ENCODE measurements around the gene TMEM144.
"Not testable (repeated sequence)": the region's sequence is repeated elsewhere in the genome, so short reads cannot be mapped to it uniquely, and the experiment has no call there.

TMEM144 gene

GRCh38 chr4:158238575-158238974, 28.3 kb downstream of the TMEM144 start:
- FAIRE-seq: no peak

DNA sequence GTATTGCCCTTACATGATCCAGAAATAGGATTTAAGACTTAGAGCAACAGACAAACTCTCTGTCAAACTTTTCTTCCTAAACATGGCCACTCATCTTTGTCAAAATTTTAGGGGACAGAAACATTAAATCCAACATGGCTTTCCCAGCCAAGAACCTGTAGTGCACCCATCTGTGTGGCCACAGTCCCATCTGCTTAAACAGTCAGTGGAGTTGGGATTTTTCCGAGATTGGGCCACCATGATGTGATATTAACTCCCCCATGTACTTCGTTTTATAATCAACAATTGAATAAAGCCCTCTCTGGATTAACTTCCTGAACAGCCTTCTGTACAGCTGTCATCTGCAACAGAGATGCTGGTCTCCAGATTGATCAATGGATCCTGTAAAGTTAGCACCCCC, 28.9 kb downstream of the TMEM144 start:
- FAIRE-seq: no peak

DNA sequence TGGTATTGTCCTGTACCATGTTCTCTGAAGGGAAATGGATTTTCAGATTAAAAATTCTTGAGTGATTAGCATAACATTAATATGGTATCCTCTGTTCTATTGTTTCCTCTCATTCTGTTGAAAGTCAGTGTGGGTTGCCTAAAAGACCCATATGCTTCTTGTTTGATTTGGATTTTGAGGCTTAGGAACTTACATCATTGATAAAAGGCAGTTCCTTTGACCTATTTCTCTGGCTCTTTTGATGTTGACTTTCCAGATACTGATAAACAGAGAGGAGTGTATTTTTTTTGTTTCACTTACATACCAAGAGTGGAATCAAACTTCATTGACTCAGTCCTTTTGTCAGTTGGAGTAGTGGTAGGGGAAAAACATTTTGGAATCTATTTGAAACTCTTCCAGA, 32.8 kb downstream of the TMEM144 start:
- FAIRE-seq: no peak

DNA sequence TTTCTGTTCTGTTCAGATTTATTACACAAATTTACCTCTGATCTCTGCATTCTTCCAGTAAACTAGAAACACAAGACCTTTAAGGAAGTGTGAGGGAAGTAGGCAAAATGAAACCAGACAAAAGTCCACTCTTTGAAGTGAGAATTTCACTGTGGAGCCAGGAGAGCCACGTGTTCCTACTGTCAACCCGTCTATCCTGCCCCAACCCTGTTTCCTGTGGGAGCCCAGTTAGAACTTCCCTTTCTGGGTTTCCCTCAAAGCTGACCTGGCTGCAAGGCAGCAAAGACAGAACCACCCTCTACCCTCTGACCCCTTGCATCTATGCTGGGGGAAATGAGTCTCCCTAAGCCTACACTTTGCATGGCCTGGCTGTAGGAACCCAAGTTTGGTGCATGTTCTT, 40.0 kb downstream of the TMEM144 start:
- no peak for FAIRE-seq

GRCh38 chr4:158253350-158253980, 43.2 kb downstream of the TMEM144 start:
- FAIRE-seq: peak; percentile 83

DNA sequence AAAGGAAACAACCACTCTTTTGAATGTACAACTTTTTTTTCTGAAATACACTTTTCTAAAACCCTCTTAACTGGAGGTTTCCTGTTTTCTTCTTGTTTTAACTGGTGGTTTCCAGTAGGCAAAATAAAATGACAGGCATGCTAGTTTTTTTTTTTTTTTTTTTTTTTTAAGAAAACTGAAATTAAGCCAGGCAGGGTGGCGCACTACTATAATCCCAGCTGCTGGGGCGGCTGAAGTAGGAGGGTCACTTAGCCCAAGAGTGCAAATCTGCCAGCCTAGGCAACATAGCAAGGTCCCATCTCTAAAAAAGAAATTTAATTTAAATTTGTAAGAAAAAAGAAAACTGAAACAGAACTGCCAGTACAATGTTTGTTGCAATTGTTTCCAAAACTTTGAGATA, 44.0 kb downstream of the TMEM144 start:
- FAIRE-seq: no peak

DNA sequence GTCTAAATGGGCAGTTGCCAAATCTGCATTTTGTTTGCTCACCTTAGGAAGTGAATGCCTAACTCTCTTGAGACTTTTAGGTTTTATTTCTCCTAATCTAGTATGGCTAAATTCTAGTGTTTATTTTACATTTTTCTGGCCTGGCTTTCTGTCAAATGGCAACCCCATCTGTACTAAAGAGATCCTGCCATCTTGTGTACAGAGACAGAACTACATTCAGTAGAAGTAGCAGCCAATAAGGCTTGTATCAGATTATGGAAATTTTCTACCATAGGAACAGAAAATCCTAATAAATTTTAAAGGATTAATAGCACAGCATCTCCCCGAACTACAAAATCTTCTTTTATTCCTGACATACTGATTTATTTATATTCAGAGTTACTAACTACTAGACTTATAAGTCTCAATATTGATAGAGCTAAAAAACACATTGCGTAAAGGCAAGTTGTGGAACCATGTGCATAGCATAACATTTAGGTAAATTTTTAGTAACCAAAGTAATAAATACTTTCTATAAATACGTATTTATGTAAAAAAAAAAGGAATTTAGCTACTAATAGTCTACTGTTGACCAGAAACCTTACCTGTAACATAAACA, 45.5 kb downstream of the TMEM144 start:
- peak; percentile 96 for FAIRE-seq

- FAIRE-seq: no peak
Observed at GRCh38 chr4:158259955-158260575, 49.8 kb downstream of the TMEM144 start.

DNA sequence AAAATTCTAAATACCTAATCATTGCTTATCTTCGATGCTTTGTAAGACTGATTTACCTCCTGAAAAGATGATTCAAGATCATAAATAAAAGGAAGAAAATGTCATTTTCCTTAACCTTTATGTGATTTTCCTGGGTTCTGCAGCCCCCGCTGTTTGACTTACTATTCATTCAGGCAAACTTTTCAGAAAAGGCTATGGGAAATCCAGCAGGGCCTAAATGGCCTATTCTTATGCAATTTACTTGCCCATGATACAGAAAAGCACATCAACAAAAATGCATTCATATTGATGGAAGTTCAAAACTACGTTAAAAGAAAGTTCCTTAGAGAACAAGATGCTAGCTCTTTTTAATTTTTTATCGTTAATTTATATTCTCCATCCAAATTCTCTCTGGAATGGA, 51.2 kb downstream of the TMEM144 start:
- no peak for FAIRE-seq

DNA sequence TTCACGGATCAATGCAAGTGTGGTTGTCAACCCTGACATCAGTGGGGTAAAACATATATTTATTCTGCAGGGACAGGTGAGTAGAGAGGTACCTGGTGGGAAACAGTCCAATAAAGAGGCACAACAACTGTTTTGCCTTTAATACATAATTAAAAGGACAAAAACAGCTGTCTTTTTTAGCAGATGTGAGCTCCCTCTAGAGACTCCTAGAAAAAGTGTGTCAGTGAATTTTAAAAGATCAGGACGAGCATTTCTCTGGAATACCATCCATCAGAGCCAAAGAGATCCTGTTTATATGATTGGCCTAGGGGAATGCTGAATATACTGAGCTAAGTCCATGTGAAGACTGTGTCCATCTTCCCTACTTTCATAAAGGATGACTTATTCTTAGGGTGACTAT, 58.3 kb downstream of the TMEM144 start:
- FAIRE-seq: no peak

GRCh38 chr4:158274636-158275035, 64.3 kb downstream of the TMEM144 start:
- FAIRE-seq: no peak

GRCh38 chr4:158277558-158277957, 67.3 kb downstream of the TMEM144 start:
- FAIRE-seq: no peak

GRCh38 chr4:158279052-158279451, 68.8 kb downstream of the TMEM144 start:
- not testable (repeated sequence) for FAIRE-seq

GRCh38 chr4:158280856-158281255, 70.6 kb downstream of the TMEM144 start:
- FAIRE-seq: no peak

- no peak for FAIRE-seq
Observed at GRCh38 chr4:158282252-158282651, 72.0 kb downstream of the TMEM144 start.

- no peak for FAIRE-seq
Observed at GRCh38 chr4:158285429-158286216, 75.3 kb downstream of the TMEM144 start.

DNA sequence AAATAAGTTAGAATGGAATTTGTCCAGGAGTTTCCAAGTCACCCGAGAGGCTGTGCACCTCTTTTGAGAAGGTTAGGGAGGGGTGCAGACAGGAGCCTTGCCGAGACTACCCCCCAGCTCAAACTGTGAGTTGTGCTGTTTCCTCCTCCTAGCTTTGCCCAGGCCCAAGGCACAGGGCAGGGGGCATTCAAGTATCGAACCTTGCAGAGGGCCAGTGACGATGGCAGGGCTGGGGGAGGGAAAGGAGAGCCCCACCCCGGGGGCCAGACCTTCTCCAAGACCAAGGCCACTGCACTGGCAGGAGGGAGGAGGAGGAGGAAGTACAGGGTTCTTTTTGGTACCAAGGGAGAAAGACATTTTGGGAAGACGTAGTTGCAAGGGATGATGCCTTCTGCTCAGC, 80.6 kb downstream of the TMEM144 start:
- FAIRE-seq: no peak

DNA sequence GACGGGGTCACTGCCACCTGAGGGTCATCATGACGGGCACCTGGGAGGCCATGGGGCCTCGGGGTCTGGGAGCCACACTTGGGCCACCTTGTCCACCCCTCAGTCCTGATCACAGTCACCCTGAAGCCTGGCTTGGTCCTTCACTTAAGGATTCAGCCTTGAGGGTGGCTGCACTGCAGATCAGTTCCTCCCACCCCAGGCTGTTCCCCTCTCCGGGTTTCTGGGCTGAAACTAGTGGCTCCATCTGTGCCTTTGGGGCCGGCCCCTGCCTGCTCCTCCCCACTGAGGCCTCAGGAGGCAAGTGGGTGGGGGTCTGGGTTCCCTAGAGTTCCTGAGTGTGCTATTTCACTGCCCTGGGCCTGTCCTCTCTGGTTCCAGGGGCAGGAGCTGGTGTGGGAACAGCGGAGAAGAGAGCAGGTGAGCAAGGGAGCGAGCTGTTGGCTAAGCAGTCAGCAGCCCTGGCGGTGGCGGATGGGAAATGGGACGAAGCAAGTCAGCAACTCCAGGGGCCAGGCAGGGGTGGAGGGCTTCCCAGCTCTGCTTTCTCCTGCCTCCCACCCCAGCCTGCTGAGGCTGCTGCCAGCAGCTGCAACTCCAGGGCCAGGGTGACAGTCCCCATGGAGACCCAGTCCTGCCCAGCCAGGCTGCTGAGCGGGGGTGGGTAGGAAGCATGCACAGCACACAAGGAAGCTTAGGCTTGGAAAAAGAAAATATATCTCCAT, 81.2 kb downstream of the TMEM144 start:
- FAIRE-seq: no peak

GRCh38 chr4:158292156-158292555, 81.9 kb downstream of the TMEM144 start:
- no peak for FAIRE-seq

- FAIRE-seq: no peak
Observed at GRCh38 chr4:158295053-158295452, 84.8 kb downstream of the TMEM144 start.

DNA sequence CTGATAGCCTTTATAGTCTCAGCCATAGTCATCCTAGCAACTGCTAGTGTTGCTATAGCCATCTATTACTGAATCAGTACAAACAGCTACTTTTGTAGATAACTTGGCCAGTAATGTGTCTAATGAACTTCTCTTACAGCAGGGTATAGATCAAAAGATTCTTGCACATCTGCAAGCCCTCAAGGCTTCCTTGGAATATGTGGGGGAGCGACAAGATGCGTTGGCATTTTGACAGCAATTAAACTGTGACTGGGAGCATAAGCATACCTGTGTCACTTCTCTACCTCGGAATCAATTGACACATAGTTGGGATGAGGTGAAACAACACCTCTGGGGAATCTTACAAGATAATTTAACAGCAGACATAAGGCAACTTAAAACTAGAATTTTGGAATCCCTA, 87.6 kb downstream of the TMEM144 start:
- no peak for FAIRE-seq

- FAIRE-seq: no peak
Observed at GRCh38 chr4:158299459-158300007, 89.2 kb downstream of the TMEM144 start.

DNA sequence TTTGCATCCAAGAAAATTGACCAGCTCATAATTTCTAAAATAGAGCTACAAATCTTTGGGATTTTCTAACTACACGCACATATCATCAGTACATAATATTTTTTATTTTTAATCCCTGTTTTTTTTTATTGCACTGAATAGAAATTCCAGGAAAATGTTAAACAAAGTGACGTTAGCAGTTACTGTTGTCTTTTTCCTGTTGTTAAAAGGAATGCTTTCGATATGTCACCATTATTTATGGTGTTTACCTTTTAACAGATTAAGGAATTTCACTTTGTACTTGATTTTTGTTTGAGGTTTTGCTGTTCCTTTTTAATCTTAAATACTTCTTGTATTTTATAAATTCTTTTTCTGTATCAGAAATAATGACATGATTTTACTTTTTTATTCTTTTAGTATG, 89.7 kb downstream of the TMEM144 start:
- no peak for FAIRE-seq
